GM21390 (cell line): ENCODE results near the gene SLC22A7.
"Not testable (repeated sequence)": the region's sequence is repeated elsewhere in the genome, so short reads cannot be mapped to it uniquely, and the experiment has no call there.

Experiments
- ATAC-seq: cut with Tn5 transposase; IDR thresholded peaks from one replicate; pipeline ENCODE4 v1.9.1; 2021; ENCODE audit not compliant: unreplicated experiment

Gene SLC22A7

DNA sequence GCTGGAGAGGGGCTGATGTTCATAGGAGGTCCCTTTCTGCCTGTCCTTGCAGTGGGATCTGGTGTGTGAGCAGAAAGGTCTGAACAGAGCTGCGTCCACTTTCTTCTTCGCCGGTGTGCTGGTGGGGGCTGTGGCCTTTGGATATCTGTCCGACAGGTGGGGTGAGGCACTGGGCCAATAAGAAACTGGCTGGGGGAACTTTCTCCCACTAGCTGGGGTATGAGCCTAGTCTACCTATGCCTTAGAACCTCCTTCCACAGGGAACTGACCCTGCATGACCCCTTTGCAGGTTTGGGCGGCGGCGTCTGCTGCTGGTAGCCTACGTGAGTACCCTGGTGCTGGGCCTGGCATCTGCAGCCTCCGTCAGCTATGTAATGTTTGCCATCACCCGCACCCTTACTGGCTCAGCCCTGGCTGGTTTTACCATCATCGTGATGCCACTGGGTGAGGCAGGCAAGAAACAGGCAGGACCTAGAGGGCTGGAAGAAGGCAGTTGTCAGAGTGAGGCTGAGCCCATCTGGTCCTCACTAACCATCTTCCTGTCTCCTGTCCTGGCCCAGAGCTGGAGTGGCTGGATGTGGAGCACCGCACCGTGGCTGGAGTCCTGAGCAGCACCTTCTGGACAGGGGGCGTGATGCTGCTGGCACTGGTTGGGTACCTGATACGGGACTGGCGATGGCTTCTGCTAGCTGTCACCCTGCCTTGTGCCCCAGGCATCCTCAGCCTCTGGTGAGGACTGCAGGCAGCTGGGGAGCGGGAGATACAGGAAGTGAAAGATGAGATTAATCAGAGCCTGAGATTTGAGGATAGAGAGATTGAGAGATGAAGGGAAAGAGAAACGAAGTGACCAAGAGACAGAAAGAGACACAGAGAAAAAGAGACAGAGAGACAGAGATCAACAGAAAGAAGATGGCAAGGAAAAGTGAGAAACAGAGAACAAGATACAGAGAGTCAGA, 1.6 kb downstream of the SLC22A7 start:
- ATAC-seq = no peak

DNA sequence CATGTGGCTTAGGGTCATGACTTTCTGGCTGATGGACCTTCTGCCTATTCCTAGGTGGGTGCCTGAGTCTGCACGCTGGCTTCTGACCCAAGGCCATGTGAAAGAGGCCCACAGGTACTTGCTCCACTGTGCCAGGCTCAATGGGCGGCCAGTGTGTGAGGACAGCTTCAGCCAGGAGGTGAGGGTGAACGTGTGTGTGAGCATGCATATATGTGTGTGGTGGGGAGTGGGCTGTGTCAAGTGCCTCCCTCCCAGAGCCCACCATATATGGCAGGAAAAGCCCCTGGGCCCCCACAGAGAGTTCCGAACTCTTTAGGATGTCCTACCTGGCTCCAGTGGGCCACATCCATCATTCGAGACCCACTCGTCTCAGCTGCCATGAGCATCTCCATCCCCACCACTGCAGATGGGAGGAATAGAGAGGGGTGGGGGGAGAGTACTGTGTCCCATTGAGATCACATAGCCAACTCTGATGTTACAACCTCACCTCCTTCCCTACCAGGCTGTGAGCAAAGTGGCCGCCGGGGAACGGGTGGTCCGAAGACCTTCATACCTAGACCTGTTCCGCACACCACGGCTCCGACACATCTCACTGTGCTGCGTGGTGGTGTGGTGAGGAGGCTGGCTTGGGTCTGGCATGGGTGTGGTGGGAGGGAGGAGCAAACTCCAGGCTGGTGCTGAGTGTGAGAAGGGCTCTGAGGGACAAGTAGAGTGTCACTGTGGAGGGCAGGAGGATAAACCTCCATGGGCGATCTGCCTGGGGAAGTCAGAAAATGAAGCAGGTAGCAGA, 3.2 kb downstream of the SLC22A7 start:
- no peak for ATAC-seq

DNA sequence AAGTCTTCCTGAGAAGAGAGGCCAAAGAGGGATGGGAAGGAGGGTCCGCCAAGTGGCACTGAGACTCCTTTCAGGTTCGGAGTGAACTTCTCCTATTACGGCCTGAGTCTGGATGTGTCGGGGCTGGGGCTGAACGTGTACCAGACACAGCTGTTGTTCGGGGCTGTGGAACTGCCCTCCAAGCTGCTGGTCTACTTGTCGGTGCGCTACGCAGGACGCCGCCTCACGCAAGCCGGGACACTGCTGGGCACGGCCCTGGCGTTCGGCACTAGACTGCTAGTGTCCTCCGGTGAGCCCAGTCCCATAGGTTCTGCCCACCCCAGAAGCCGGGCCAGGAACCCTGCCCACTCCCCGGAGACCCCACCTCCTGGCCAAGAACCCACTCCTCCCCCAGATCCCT, 4.1 kb downstream of the SLC22A7 start:
- ATAC-seq = no peak

DNA sequence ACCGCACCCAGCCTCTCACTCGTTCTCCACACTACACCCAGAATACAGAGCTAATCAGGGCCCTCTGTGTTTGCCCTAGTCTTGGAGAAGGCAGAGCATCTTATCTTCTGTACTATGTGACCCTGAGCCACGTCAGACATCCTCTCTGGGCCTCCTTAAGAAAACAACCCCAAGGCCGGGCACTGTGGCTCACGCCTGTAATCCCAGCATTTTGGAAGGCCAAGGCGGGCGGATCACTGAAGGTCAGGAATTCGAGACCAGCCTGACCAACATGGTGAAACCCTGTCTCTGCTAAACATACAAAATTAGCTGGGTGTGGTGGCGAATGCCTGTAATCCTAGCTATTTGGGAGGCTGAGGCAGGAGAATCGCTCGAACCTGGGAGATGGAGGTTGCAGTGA, 4.9 kb downstream of the SLC22A7 start:
- ATAC-seq = not testable (repeated sequence)

GRCh38 chr6:43303751-43304331, 5.8 kb downstream of the SLC22A7 start:
- no peak for ATAC-seq

DNA sequence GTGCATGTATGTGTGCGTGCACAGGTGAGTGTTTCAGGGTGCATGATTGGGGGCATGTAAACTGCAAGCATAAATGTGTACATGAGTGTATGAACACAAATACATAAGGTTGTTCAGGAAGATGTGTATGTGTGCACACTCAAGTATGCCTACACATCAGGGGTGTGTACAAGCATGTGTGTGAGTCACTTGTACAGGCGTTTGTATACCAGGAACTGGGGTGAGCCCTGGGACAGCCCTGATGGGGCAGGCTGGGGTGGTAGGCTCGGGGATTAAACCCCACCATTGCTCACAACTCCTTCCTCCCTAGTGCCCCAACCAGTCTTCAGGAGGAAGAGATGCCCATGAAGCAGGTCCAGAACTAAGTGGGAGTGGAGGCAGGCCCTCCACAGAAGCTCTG, 6.3 kb downstream of the SLC22A7 start:
- ATAC-seq = no peak

- no peak for ATAC-seq
These were observed 6.8 kb downstream of the SLC22A7 start for GRCh38 chr6:43304882-43305281.

GRCh38 chr6:43306086-43306485, 8.0 kb downstream of the SLC22A7 start:
- ATAC-seq = no peak

DNA sequence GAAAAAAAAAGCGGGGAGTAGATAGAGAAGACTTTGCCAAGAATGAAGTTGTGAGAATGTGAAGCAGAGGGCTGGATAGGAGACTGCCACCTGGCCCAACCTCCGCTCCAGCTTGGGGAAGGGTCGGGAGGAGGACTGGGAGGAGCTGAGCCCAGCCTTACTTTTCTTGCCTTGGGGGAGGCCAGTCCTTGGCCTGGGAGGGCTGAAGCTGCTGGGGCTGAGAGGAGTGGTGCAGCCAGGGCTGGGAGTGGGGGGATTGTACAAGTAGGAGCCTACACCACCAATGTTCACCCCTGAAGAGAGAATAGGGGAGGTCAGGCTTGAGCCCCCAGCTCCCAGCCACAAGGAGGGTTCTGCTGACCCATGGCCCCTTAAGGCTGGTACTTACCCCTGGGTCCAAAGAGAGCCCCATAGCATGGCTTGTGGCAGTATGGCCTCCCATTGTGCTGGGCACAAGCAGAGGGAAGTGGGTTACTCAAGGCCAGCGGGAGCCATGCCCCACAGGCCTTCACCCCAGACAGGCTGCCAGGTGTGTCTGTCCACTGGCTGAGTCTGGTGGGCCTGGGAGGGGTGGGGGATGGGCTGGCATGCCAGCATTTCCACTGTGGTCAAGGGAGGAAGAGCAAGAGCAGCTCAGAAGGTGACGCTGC, 9.5 kb downstream of the SLC22A7 start:
- ATAC-seq = no peak

- no peak for ATAC-seq
These were observed 10.3 kb downstream of the SLC22A7 start, which contains the start of gene CRIP3 for GRCh38 chr6:43308101-43308989. Gene CRIP3 (minus strand): TSS chr6:43308826. CDS start chr6:43308792, 34 bp downstream.

DNA sequence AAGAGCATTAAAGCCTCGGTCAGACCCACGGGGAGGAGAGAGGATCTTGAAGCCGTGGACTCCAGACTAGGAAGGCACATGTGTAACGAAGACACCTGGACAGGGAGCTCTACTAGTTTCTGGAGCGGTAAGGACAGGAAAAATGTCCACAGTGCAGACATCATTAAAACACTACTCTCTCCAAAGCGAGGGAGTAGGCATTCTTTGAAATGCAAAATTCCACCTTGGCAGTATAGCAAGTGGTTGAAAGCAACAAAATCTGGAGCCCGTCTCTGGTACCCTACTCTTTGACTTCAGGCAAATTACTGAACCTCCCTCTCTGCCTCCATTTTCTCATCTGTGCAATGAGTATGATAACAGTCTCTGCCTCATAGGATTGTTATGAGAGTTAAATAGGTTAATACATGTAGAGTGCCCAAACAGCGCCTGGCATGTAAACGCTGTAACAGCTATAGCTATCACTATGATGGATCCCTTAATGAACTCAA, 11.0 kb downstream of the SLC22A7 start:
- no peak for ATAC-seq

DNA sequence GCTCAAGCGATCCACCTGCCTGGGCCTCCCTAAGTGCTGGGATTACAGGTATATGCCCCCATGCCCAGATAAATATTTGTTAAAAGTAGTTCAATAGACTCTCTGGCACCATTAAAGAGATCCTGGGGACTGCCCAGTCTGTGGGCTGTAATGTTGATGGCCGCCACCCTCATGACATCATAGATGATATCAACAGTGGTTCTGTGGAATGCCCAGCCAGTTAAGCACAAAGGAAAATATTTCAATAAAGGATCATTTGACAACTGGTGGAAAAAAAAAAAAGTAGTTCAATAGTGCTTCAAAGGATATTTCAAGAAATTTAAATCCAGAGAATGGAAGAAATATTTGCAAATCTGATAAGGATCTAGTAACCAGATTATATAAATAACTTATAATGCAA, 12.1 kb downstream of the SLC22A7 start:
- no peak for ATAC-seq

DNA sequence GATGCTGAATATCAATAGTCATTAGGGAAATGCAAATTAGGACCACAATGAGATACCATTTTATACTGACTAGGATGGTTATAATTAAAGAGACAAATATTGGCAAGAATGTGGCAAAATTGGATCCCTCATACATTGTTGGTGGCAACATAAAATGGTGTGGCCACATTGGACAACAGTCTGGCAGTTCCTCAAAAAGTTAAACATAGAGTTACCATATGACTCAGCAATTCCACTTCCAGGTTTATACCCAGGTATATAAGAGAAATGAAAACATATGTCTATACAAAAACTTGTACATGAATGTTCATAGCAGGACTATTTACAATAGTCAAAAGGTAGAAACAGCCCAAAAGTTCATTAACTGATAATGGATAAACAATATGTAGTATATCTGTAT, 12.6 kb downstream of the SLC22A7 start:
- no peak for ATAC-seq

GRCh38 chr6:43311666-43312065, 13.6 kb downstream of the SLC22A7 start:
- no peak for ATAC-seq

DNA sequence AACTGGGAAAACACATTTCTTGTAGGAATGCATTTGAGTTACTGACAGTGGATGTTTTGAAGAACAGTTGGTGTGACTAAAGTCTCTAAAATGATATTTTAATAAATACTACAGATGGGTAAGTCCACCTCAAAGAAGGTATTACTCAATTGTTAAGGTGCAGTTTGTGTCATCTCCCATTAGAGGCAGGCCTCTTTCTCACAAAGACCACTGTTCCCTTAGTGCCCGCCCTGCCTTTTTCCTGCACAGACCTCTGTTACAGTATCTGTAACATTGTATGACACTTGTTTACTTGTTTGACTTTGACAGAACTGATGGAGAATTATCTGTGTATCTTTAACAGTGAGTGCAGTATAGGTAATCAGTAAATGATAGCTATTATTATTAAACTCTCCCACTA, 15.8 kb downstream of the SLC22A7 start:
- no peak for ATAC-seq

DNA sequence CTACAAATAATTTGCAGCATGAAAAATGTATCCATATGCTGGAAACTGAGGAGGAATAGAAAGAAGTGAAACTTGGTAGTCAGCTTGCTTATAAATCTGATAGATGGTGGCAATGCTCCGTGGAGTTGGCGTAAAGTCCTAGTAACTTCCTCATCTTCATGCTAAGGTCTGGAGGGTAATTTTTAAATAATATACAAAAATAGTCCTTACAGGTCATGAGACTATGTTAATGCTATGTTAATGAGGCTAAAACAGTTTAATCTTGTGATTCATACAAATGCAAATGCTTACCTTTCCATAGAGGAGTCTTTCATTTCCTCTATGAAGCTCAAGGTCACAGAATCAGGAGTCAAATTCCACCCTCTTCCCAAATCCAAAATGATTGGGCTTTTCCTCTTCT, 20.0 kb downstream of the SLC22A7 start:
- ATAC-seq = no peak

GRCh38 chr6:43325876-43326275, 27.8 kb downstream of the SLC22A7 start:
- no peak for ATAC-seq

DNA sequence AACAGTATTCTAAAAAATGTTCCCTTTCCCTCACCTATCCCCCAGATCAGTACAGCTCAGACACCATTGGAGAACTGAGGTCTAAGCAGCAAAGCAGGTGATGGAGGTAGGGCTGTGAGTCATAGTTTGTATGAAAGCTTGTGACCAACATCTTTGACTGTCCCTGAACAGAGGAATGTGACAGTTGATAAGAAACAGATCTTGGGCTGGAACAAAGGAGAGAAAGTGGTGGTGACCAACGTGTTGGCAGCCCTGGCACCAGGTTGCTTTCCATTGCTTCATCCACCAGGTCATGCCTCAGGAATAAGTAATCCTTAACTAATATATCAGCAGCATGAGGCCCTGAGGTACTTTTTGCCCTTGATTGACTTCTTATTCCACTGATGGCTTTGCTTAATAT, 30.5 kb downstream of the SLC22A7 start:
- ATAC-seq = no peak

GRCh38 chr6:43331470-43331869, 33.4 kb downstream of the SLC22A7 start:
- no peak for ATAC-seq

DNA sequence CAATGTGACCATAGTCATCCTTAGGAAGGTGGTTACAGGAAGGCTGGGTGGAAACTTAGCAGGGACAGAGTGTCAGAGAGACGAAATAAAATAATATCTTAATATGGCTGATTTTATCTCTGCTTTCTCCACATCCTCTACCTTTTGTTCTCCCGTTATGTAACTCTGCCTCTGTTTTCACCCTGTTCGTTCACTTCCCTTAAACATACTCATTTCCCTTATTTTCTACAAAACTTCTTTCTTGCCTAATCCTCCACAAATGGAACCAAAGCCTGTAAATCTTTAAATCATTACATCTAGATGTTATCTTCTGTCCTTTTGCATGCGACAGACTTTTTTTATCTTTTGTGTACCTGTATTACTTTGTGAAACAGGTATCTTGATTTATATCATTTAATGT, 33.8 kb downstream of the SLC22A7 start:
- ATAC-seq = no peak
